Tibial artery (tissue), 4 donors: ENCODE results near the gene INS.

ENCODE experiments used
- DNase-seq, 2 donors: peaks; one replicate each; pipeline ENCODE4 v3.0.0-alpha.2; 2019
- H3K27ac ChIP-seq, 2 donors: fragments of 200-600 bp; sonication (generic) in 1 of 2; 1 replicate in 1 of 2; 2 replicates in 1 of 2; pipeline ENCODE4 v1.5.1; 2018 to 2019; ENCODE audit warnings: mild to moderate bottlenecking in 1 of 2
- H3K27me3 ChIP-seq, 2 donors: fragments of 200-600 bp; sonication (generic) in 1 of 2; one replicate each; pipeline versions ENCODE4 v1.5.1 to v1.6.0; 2016 to 2019
- H3K36me3 ChIP-seq, 3 donors: fragments of 200-600 bp; sonication (generic) in 2 of 3; one replicate each; pipeline ENCODE4 v1.5.1; 2016 to 2019; ENCODE audit warnings: mild to moderate bottlenecking in 2 of 3
- H3K4me1 ChIP-seq, 4 donors: fragments of 200-600 bp; sonication (generic) in 2 of 4; 1 replicate in 3 of 4; 2 replicates in 1 of 4; pipeline ENCODE4 v1.5.1; 2016 to 2019
- H3K4me3 ChIP-seq, 2 donors: fragments of 200-600 bp; sonication (generic) in 1 of 2; 1 replicate in 1 of 2; 2 replicates in 1 of 2; pipeline ENCODE4 v1.5.1; 2018 to 2019; ENCODE audit warnings: mild to moderate bottlenecking in 2 of 2
- H3K9me3 ChIP-seq, 3 donors: fragments of 200-600 bp; sonication (generic) in 1 of 3; one replicate each; pipeline ENCODE4 v1.5.1; 2016 to 2019
- CTCF ChIP-seq, 2 experiments: fragments of 200-600 bp in 1 of 2; fragments of 450-650 bp in 1 of 2; IDR thresholded peaks; one replicate each; pipeline ENCODE4 v1.5.1; 2017 to 2019; ENCODE audit warnings: antibody characterized with exemption in 2 of 2, mild to moderate bottlenecking in 1 of 2, moderate library complexity in 1 of 2
- intact Hi-C: fragments of 100-400 bp; cut with DNase I; formaldehyde crosslinking; loops from one replicate; pipeline ENCODE4 v1.15.0; 2023; ENCODE audit warnings: low total_unique reads

INS gene

DNA sequence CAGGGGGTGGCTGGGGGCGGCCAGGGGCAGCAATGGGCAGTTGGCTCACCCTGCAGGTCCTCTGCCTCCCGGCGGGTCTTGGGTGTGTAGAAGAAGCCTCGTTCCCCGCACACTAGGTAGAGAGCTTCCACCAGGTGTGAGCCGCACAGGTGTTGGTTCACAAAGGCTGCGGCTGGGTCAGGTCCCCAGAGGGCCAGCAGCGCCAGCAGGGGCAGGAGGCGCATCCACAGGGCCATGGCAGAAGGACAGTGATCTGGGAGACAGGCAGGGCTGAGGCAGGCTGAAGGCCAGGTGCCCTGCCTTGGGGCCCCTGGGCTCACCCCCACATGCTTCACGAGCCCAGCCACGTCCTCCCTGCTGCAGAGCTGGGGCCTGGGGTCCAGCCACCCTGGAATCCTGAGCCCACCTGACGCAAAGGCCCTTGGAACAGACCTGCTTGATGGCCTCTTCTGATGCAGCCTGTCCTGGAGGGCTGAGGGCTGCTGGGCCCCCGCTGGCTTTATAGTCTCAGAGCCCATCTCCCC is at the start of gene INS:
Gene INS (minus strand): TSS at position 474 of the 524 bp plus-strand sequence. CDS start 238 bp downstream, at position 236.
- H3K4me1 ChIP-seq, result no peaks in the 10 kb centered on the region
- H3K27ac ChIP-seq, result no peak within 1 kb of the TSS
- H3K9me3 ChIP-seq, result no peaks in the 10 kb centered on the region
- peaks cover 0 to 94% of the 10 kb centered on the region in 2 donors for H3K27me3 ChIP-seq
- DNase-seq, result no peak
- H3K36me3 ChIP-seq, result no peaks in the 10 kb centered on the region
- no peak for TF ChIP-seq CTCF (IDR thresholded peaks at IDR 0.05)
- intact Hi-C loops, result no loop called here
- H3K4me3 ChIP-seq, result no peak within 1 kb of the TSS

- peak in 1 of 2 donors; percentile 12 for DNase-seq
- intact Hi-C loops, result no loop called here
- Histone ChIP-seq H3K4me1 (peaks cover 0 to 13% (median 0%) of the 10 kb centered on the region in 4 donors), H3K9me3 (peaks cover 0 to 6% (median 0%) of the 10 kb centered on the region in 3 donors), H3K27me3 (peaks cover 0 to 46% of the 10 kb centered on the region in 2 donors), H3K4me3 (no peak overlapping the region), H3K27ac (no peak overlapping the region), H3K36me3 (no peaks in the 10 kb centered on the region)
- no peak for TF ChIP-seq CTCF (IDR thresholded peaks at IDR 0.05)
These were observed 49.5 kb upstream of the INS start for GRCh38 chr11:2210366-2211112.

DNA sequence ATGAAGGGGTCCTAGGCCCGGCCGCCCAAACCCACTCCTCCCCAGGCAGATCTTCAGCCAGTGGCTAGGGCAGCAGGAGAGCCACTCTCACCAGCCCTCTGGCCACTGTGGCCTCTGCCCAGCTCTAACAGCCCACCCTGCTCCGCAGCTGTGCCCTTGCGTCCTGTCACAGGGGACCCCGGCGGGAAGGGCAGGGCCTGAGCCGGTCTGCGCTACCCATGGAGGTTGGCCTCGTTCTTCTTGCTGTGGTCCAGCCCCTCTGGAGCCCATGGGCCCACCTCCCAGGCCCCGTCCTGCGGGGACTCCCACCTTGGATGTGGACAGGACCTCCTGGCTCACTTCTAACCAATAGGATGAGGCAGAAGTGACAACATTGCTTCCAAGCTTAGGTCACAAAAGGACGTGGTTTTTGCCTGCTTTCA is 48.9 kb upstream of the INS start:
- peak in 1 of 2 donors; percentile 53 for DNase-seq
- H3K4me3 ChIP-seq, result no peak overlapping the region
- peaks cover 0 to 45% of the 10 kb centered on the region in 2 donors for H3K27me3 ChIP-seq
- TF ChIP-seq CTCF (IDR thresholded peaks at IDR 0.05), result no peak
- intact Hi-C loops, result loop anchor here (5.0 kb wide), 1 partner anchor 1043 kb away; no protein-coding TSS in a partner anchor
- H3K4me1 ChIP-seq, result peaks cover 0 to 13% (median 0%) of the 10 kb centered on the region in 4 donors
- H3K9me3 ChIP-seq, result peaks cover 0 to 6% (median 0%) of the 10 kb centered on the region in 3 donors
- no peaks in the 10 kb centered on the region for H3K36me3 ChIP-seq
- no peak overlapping the region for H3K27ac ChIP-seq

DNA sequence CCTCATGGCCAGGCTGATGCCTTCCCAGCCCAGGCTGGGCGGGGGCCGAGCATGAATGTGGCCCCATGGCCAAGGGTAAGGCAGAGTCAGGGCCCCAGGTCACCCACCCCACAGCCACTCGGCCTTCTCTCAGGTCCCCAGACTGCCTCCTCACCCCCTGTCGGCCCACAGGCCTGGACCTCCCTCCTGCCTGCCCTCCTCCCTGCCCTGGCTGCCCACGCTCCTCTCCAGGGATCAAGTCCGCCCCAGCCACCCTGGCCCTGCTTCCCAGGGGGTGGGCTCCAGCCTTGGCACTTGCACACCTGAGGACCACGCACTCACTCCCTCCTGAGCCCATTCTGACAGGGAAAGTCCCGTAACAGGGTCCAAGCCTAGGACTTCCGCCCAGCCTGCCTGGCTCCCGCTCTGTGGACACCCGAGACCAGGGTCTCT is 48.4 kb upstream of the INS start:
- intact Hi-C loops, result loop anchor here (5.0 kb wide), 1 partner anchor 1042 kb away; no protein-coding TSS in a partner anchor
- peaks cover 0 to 45% of the 10 kb centered on the region in 2 donors for H3K27me3 ChIP-seq
- H3K27ac ChIP-seq, result no peak overlapping the region
- peaks cover 0 to 13% (median 0%) of the 10 kb centered on the region in 4 donors for H3K4me1 ChIP-seq
- no peaks in the 10 kb centered on the region for H3K36me3 ChIP-seq
- peaks cover 0 to 6% (median 0%) of the 10 kb centered on the region in 3 donors for H3K9me3 ChIP-seq
- no peak overlapping the region for H3K4me3 ChIP-seq
- peak; percentile 12 to 60 for DNase-seq
- TF ChIP-seq CTCF (IDR thresholded peaks at IDR 0.05), result no peak

DNA sequence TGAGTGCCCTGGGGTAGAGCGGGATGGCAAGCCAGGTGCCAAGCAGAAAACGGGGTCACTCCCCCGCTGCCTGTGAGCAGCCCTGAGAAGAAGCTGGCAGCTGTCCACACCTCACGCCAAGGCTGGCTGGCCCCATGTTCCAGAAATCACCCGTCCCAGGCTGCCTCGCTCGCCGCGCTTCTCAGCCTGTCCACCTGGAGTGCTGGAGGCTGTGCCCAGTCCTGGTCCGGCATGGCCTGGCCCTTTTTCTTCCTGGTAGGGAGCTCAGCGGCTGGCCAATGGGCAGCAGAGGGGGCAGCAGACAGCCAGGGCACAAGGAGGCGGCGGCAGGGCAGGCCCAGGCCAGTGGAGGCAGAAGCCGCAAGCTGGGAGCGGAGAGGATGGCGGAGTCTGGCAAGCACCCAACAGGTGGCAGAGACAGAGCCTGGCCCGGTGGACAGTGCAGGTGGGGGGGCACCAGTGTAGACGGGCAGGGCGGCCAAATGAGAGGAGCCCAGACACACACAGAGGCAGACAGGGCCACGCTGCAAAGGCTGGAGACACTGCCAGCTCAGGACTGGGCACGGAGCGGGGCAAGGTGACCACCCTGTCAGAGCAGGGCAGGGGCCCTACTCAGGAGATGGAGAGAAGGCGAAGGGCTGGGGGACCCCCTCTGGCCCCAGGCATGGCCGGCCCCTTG is 47.8 kb upstream of the INS start:
- H3K4me1 ChIP-seq, result peaks cover 0 to 13% (median 0%) of the 10 kb centered on the region in 4 donors
- H3K9me3 ChIP-seq, result peaks cover 0 to 6% (median 0%) of the 10 kb centered on the region in 3 donors
- H3K4me3 ChIP-seq, result no peak overlapping the region
- DNase-seq, result peak; percentile 9 to 64
- peaks cover 0 to 51% of the 10 kb centered on the region in 2 donors for H3K27me3 ChIP-seq
- intact Hi-C loops, result loop anchor here (5.0 kb wide), 1 partner anchor 1042 kb away; no protein-coding TSS in a partner anchor
- no peak for TF ChIP-seq CTCF (IDR thresholded peaks at IDR 0.05)
- H3K27ac ChIP-seq, result no peak overlapping the region
- H3K36me3 ChIP-seq, result no peaks in the 10 kb centered on the region
